GM12891 (cell line): Measurements from ENCODE around the gene TUT4.
A peak's percentile ranks its signal among the peaks of the same experiment; 100 is the strongest.

ENCODE experiments used
- DNase-seq: peaks from one replicate; pipeline ENCODE4 v3.0.0; 2011; ENCODE audit warnings: low spot score; ENCODE audit not compliant: insufficient read length
- FAIRE-seq: peaks from 2 replicates; lab custom pipeline; 2011; peaks lifted over from hg19 to GRCh38; lab: Jason Lieb, UNC
- PAX5 ChIP-seq: IDR thresholded peaks from 2 replicates; pipeline ENCODE4 v1.6.1; 2011; ENCODE audit warnings: low read length, moderate library complexity, mild to moderate bottlenecking; ENCODE audit not compliant: insufficient read depth, severe bottlenecking
- POLR2A ChIP-seq: IDR thresholded peaks from 2 replicates; pipeline ENCODE4 v1.6.1; 2011; ENCODE audit warnings: low read depth, low read length, control low read depth
- POLR2AphosphoS5 ChIP-seq: IDR thresholded peaks from 2 replicates; pipeline ENCODE4 v1.6.1; 2011; ENCODE audit warnings: low read depth, low read length, control low read depth
- POU2F2 ChIP-seq: IDR thresholded peaks from 2 replicates; pipeline ENCODE4 v1.6.1; 2011; ENCODE audit warnings: low read depth, mild to moderate bottlenecking, control low read depth, low read length, moderate library complexity
- SPI1 ChIP-seq: IDR thresholded peaks from 2 replicates; pipeline ENCODE4 v1.6.1; 2011; ENCODE audit warnings: low read depth, low read length, control low read depth
- TAF1 ChIP-seq: IDR thresholded peaks from 2 replicates; pipeline ENCODE4 v1.6.1; 2011; ENCODE audit warnings: low read depth, low read length, control low read depth

TUT4 gene

DNA sequence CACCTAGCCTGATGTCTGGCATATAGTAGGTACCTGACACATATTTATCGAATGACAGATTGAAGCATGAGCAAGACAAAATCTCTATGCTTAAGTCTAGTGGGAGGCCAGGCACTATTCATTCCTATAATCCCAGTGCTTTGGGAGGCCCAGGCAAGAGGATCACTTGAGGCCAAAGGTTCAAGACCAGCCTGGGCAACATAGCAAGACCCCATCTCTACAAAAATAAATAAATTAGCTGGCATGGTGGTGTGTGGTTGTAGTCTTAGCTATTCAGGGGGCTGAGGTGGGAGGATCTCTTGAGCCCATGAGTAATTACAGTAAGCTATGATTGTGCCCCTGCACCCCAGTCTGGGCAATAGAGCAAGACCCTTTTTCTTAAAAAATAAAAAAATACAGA lies 23.2 kb upstream of the TUT4 start:
- TF ChIP-seq PAX5 = no peak
- TF ChIP-seq POLR2AphosphoS5 = no peak
- no peak for TF ChIP-seq SPI1
- no peak for TF ChIP-seq POU2F2
- no peak for TF ChIP-seq POLR2A
- TF ChIP-seq TAF1 = no peak
- no peak for DNase-seq
- FAIRE-seq = no peak

GRCh38 chr1:52574594-52574993 lies 21.7 kb upstream of the TUT4 start:
- DNase-seq = no peak
- FAIRE-seq = no peak
- no peak for TF ChIP-seq PAX5
- no peak for TF ChIP-seq POU2F2
- no peak for TF ChIP-seq TAF1
- TF ChIP-seq SPI1 = no peak
- no peak for TF ChIP-seq POLR2A
- no peak for TF ChIP-seq POLR2AphosphoS5

- DNase-seq (no peak), FAIRE-seq (no peak)
- TF ChIP-seq POU2F2 (no peak), POLR2A (no peak), POLR2AphosphoS5 (no peak), TAF1 (no peak), SPI1 (no peak), PAX5 (no peak)
Measured at GRCh38 chr1:52572387-52572786, 19.5 kb upstream of the TUT4 start.

DNA sequence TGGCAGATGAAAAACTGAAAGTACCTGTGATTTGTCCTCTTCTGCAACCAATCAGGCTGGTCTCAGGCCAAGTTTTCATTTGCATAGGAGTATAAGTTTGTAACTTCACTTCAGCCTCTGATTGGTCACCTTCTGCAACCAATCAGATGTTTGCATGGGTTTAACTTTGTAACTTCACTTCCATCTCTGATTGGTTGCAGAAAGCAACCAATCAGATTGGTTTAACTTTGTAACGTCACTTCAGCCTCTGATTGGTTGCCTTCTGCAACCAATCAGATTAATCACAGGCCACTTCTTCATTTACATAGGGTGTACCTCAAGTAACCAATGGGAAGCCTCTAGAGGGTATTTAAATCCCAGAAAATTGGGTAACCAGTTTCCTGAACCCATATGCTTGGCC lies 18.9 kb upstream of the TUT4 start:
- FAIRE-seq (no peak), DNase-seq (no peak)
- TF ChIP-seq POLR2A (no peak), TAF1 (no peak), POU2F2 (no peak), POLR2AphosphoS5 (no peak)

GRCh38 chr1:52569449-52570210 lies 16.7 kb upstream of the TUT4 start:
- DNase-seq (no peak), FAIRE-seq (no peak)
- TF ChIP-seq PAX5 (no peak), SPI1 (peak; percentile 72)

DNA sequence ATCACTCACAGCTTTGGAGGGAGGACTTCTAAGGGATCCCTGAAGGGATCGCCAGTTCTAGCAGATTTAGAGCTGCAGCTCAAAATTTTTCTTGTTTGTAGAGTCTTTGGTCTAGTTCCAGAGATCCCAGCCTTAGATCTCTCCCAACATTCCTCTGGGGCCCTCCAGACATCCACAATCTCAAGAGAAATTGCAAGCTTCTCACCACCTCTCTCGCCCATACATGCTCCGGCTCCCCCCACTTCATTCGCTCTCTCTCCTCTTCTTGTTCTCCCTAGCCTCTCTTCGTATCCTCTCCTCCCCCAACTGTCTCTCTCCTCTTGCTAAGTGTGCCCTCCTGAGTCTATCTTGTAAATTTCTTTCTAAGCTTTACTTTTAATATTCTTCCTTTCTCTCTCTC lies 15.1 kb upstream of the TUT4 start:
- TF ChIP-seq POLR2A (no peak), TAF1 (no peak), SPI1 (no peak), POLR2AphosphoS5 (no peak), PAX5 (no peak), POU2F2 (no peak)
- DNase-seq = no peak
- FAIRE-seq = no peak

DNA sequence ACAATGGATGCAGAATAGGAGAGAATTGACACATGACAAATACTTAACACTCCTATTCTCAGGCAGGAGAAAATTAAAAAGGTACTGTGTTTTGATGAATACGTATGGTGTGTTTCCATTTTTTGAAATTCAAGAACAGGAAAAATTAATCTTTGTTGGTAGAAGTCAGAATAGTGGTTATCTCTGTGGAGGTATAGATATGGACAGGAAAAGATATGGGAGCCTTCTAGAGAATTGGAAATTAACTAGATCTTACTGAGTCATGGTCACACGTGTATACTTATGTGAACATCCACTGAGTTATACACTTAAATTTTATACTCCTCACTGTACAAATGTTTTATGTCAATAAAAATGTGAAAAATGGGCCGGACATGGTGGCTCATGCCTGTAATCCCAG lies 9.9 kb upstream of the TUT4 start:
- FAIRE-seq (no peak), DNase-seq (no peak)
- TF ChIP-seq POLR2AphosphoS5 (no peak), TAF1 (no peak), PAX5 (no peak)

- TF ChIP-seq POLR2A (no peak), POU2F2 (no peak), TAF1 (no peak), PAX5 (no peak), POLR2AphosphoS5 (no peak), SPI1 (no peak)
- DNase-seq = no peak
- FAIRE-seq = no peak
Measured at GRCh38 chr1:52559875-52560274, 7.0 kb upstream of the TUT4 start.

- no peak for FAIRE-seq
- no peak for DNase-seq
Measured at GRCh38 chr1:52558941-52559340, 6.0 kb upstream of the TUT4 start.

GRCh38 chr1:52556641-52557360 lies 3.9 kb upstream of the TUT4 start:
- no peak for DNase-seq
- TF ChIP-seq PAX5 = no peak
- FAIRE-seq = no peak

More at GRCh38 chr1:52558941-52559340, 6.0 kb upstream of the TUT4 start:
- TF ChIP-seq PAX5 (no peak), POU2F2 (no peak), POLR2AphosphoS5 (no peak), SPI1 (no peak), POLR2A (no peak), TAF1 (no peak)

GRCh38 chr1:52554756-52555155 lies 1.9 kb upstream of the TUT4 start:
- FAIRE-seq = no peak
- no peak for TF ChIP-seq POLR2AphosphoS5
- DNase-seq = no peak
